ENCODE results near the gene ATG9A.

Gene ATG9A

GRCh38 chr2:219173176-219173575 is 56.3 kb downstream of the ATG9A start:
- no peak overlapping the region for H3K4me3 Mint-ChIP-seq
- no peaks in the 10 kb centered on the region for H3K9me3 Mint-ChIP-seq

GRCh38 chr2:219172231-219173154 is 56.9 kb downstream of the ATG9A start:
- peaks cover 64% of the 10 kb centered on the region for H3K4me1 Mint-ChIP-seq
- H3K27ac Mint-ChIP-seq = peak overlapping the region; percentile 59
- H3K4me3 Mint-ChIP-seq = no peak overlapping the region
- H3K27me3 Mint-ChIP-seq = no peaks in the 10 kb centered on the region
- ATAC-seq = no peak
- peaks cover 41% of the 10 kb centered on the region for H3K36me3 Mint-ChIP-seq
- no peaks in the 10 kb centered on the region for H3K9me3 Mint-ChIP-seq

More at GRCh38 chr2:219173176-219173575, 56.3 kb downstream of the ATG9A start:
- no peaks in the 10 kb centered on the region for H3K27me3 Mint-ChIP-seq
- H3K27ac Mint-ChIP-seq = no peak overlapping the region
- H3K4me1 Mint-ChIP-seq = peaks cover 62% of the 10 kb centered on the region
- H3K36me3 Mint-ChIP-seq = peaks cover 35% of the 10 kb centered on the region
- no peak for ATAC-seq

GRCh38 chr2:219171231-219171651 is 58.2 kb downstream of the ATG9A start:
- H3K9me3 Mint-ChIP-seq = no peaks in the 10 kb centered on the region

GRCh38 chr2:219169930-219170654 is 59.3 kb downstream of the ATG9A start, which contains the start of gene SLC23A3:
Gene SLC23A3 (minus strand): TSS chr2:219170029. CDS start chr2:219169984, 45 bp downstream.
- Mint-ChIP-seq H3K27me3 (no peaks in the 10 kb centered on the region), H3K27ac (peak within 1 kb of the TSS; percentile 22), H3K4me3 (no peak within 1 kb of the TSS), H3K9me3 (no peaks in the 10 kb centered on the region), H3K36me3 (peaks cover 52% of the 10 kb centered on the region), H3K4me1 (peaks cover 46% of the 10 kb centered on the region)
- no peak for ATAC-seq

More at GRCh38 chr2:219171231-219171651, 58.2 kb downstream of the ATG9A start:
- no peak for ATAC-seq
- peaks cover 57% of the 10 kb centered on the region for H3K4me1 Mint-ChIP-seq
- H3K27me3 Mint-ChIP-seq = no peaks in the 10 kb centered on the region
- H3K27ac Mint-ChIP-seq = peak overlapping the region; percentile 59
- no peak overlapping the region for H3K4me3 Mint-ChIP-seq
- peaks cover 41% of the 10 kb centered on the region for H3K36me3 Mint-ChIP-seq
